DOHH2 (cell line): Measurements from ENCODE around the gene MUC2.

Experiments
- H3F3A ChIP-seq: fragments of 200-600 bp; sonication (generic), shearing (Covaris generic); 2 replicates; pipeline ENCODE4 v1.6.0; 2016; ENCODE audit warnings: antibody characterized with exemption, mild to moderate bottlenecking; ENCODE audit not compliant: control insufficient read depth, insufficient read depth
- H3K27ac ChIP-seq: fragments of 200-600 bp; sonication (generic); 2 replicates; pipeline ENCODE4 v1.5.1; 2014; ENCODE audit warnings: low read depth, mild to moderate bottlenecking, low read length, moderate library complexity
- H3K27me3 ChIP-seq: fragments of 200-600 bp; sonication (generic); 2 replicates; pipeline ENCODE4 v1.6.1; 2014; ENCODE audit warnings: mild to moderate bottlenecking, low read length, mixed read lengths; ENCODE audit not compliant: control insufficient read depth
- H3K36me3 ChIP-seq: fragments of 200-600 bp; sonication (generic); 2 replicates; pipeline ENCODE4 v1.6.1; 2014; ENCODE audit warnings: mild to moderate bottlenecking, low read length, moderate library complexity, mixed read lengths; ENCODE audit not compliant: control insufficient read depth
- H3K4me1 ChIP-seq: fragments of 200-600 bp; sonication (generic); 2 replicates; pipeline ENCODE4 v1.6.1; 2014; ENCODE audit warnings: mild to moderate bottlenecking, low read length, mixed read lengths; ENCODE audit not compliant: control insufficient read depth
- H3K4me2 ChIP-seq: fragments of 200-600 bp; sonication (generic); 2 replicates; pipeline ENCODE4 v1.6.0; 2014; ENCODE audit warnings: mild to moderate bottlenecking, low read length, moderate library complexity
- H3K4me3 ChIP-seq: fragments of 200-600 bp; sonication (generic); 2 replicates; pipeline ENCODE4 v1.5.1; 2014; ENCODE audit warnings: mild to moderate bottlenecking, low read length, mixed read lengths
- H3K79me2 ChIP-seq: fragments of 200-600 bp; sonication (generic); 2 replicates; pipeline ENCODE4 v1.6.1; 2014; ENCODE audit warnings: mild to moderate bottlenecking, low read length, mixed read lengths; ENCODE audit not compliant: control insufficient read depth
- H3K9me2 ChIP-seq: fragments of 200-600 bp; sonication (generic); replicated peaks from 2 replicates; pipeline ENCODE4 v1.6.1; 2014; ENCODE audit warnings: mild to moderate bottlenecking, low read length, mixed read lengths; ENCODE audit not compliant: control insufficient read depth
- H3K9me3 ChIP-seq: fragments of 200-600 bp; sonication (generic); 2 replicates; pipeline ENCODE4 v1.6.1; 2014; ENCODE audit warnings: antibody characterized with exemption, low read length, mixed read lengths; ENCODE audit not compliant: control insufficient read depth, insufficient read depth
- H4K20me1 ChIP-seq: fragments of 200-600 bp; sonication (generic); 2 replicates; pipeline ENCODE4 v1.6.0; 2014; ENCODE audit warnings: low read depth, mild to moderate bottlenecking, antibody characterized with exemption, low read length, moderate library complexity; ENCODE audit not compliant: control insufficient read depth, insufficient read depth
- CTCF ChIP-seq: fragments of 200-600 bp; sonication (generic); IDR thresholded peaks from one replicate; pipeline ENCODE4 v1.5.1; 2014; ENCODE audit warnings: antibody characterized with exemption, mild to moderate bottlenecking, low read depth, low read length; ENCODE audit not compliant: poor library complexity, severe bottlenecking
- EZH2phosphoT487 ChIP-seq: fragments of 200-600 bp; sonication (generic); IDR thresholded peaks from 2 replicates; pipeline ENCODE4 v1.6.1; 2017; ENCODE audit warnings: borderline replicate concordance, mild to moderate bottlenecking, antibody characterized with exemption, low read length, moderate library complexity, mixed read lengths

Gene MUC2

GRCh38 chr11:1041471-1041870 lies 33.2 kb upstream of the MUC2 start:
- Histone ChIP-seq H3K36me3 (no peaks in the 10 kb centered on the region), H3K4me1 (no peaks in the 10 kb centered on the region), H3K27ac (no peak overlapping the region), H3K27me3 (no peaks in the 10 kb centered on the region), H3K79me2 (no peaks in the 10 kb centered on the region), H3K9me3 (no peaks in the 10 kb centered on the region), H3K4me3 (no peak overlapping the region), H3F3A (no peaks in the 10 kb centered on the region), H3K9me2 (no peaks in the 10 kb centered on the region), H4K20me1 (no peaks in the 10 kb centered on the region), H3K4me2 (no peak overlapping the region)
- TF ChIP-seq EZH2phosphoT487 = no peak
- no peak for TF ChIP-seq CTCF

- H3K4me3 ChIP-seq = no peak overlapping the region
These were observed 32.6 kb upstream of the MUC2 start for GRCh38 chr11:1041936-1042608.

GRCh38 chr11:1042626-1043562 lies 31.8 kb upstream of the MUC2 start:
- Histone ChIP-seq H3K9me2 (no peaks in the 10 kb centered on the region), H3F3A (no peaks in the 10 kb centered on the region), H3K4me3 (no peak overlapping the region), H3K36me3 (no peaks in the 10 kb centered on the region), H3K9me3 (no peaks in the 10 kb centered on the region), H4K20me1 (no peaks in the 10 kb centered on the region), H3K4me2 (no peak overlapping the region), H3K27ac (no peak overlapping the region), H3K4me1 (no peaks in the 10 kb centered on the region), H3K79me2 (no peaks in the 10 kb centered on the region), H3K27me3 (no peaks in the 10 kb centered on the region)
- TF ChIP-seq CTCF (no peak), EZH2phosphoT487 (no peak)

More at GRCh38 chr11:1041936-1042608, 32.6 kb upstream of the MUC2 start:
- Histone ChIP-seq H3K36me3 (no peaks in the 10 kb centered on the region), H3K27me3 (no peaks in the 10 kb centered on the region), H3K27ac (no peak overlapping the region), H3K9me3 (no peaks in the 10 kb centered on the region), H3K9me2 (no peaks in the 10 kb centered on the region), H3K4me1 (no peaks in the 10 kb centered on the region), H3K79me2 (no peaks in the 10 kb centered on the region), H4K20me1 (no peaks in the 10 kb centered on the region), H3F3A (no peaks in the 10 kb centered on the region), H3K4me2 (no peak overlapping the region)
- no peak for TF ChIP-seq CTCF
